OCI-M2 (cell line): Measurements from ENCODE around the gene TMTC2.
"Not testable (repeated sequence)": the region's sequence is repeated elsewhere in the genome, so short reads cannot be mapped to it uniquely, and the experiment has no call there.

ENCODE experiments used
- DNase-seq: peaks from one replicate; lab custom pipeline; 2025; ENCODE audit not compliant: unreplicated experiment; lab: John Stamatoyannopoulos, UW

TMTC2 gene

DNA sequence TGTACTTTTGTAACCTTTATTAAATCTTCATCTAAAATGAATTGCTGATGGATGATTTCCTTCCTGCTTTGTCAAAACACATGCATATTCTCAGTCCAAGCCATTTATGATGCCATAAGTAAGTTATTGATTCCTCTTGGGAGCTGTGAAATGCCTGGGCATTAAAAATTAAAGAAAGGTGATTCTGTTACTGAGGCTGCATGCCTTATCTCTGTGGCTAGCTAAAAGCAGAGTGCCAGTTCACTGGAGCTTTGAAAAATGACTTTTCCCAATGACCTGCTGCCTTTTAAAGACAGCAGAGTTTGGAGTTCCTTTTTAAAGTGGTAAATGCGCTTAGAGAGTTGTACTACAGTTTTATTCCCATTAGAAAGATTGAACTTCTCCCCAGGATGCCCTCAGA lies 152.1 kb downstream of the TMTC2 start:
- DNase-seq: no peak

DNA sequence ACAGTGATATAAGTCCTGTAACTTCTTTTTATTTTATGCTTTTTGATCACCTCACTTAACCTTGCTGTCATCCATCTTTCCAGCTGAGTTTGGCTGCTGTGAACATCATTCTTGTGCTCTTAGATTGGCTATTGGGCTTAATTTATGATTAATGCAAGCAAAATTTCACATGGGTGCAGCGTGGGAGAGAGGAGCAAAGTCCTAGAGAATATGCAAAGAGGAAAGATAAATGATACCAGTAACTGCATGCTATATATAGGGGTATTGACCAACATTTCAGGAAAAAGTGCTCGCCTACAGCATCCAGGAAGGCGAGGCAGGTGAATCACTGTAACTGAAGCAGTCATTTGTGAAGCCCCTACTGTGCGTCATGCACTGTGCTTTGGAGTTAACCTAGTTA lies 153.1 kb downstream of the TMTC2 start:
- no peak for DNase-seq

DNA sequence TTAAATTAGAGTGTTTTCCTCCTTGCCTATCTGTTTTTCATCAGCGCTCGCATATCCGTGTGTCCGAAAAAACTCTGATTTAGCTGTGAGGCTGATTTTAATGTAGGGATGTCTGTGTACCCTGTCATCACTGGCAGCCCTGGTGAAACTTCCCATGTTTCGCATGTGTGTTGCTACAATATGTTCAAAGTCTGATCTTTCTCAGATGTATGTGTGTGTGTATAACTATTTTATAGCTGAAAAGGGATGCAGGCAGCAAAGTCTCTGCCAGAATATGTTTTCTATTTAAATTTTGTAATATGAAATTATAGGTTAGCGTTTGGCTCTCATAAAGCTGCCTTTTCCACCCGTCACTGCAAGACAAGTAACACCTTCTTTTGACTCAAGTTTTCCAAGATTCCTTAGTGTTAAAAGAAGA lies 154.8 kb downstream of the TMTC2 start:
- DNase-seq: no peak

DNA sequence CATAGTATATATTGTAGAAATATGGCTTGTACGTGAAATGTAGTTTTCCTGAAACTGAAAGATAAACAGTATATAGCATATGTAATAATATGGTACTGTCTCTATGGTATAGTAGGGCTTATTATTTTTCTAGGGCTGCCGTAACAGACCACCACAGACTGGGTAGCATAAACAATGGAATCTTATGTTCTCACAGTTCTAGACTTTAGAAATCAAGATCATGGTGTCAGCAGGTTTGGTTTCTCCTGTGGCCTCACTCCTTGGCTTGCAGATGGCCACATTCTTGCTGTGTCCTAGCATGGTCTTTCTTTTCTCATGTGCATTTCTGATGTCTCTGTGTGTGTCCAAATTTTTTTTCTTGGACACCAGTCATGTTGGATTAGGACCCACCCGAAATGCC lies 155.8 kb downstream of the TMTC2 start:
- no peak for DNase-seq

DNA sequence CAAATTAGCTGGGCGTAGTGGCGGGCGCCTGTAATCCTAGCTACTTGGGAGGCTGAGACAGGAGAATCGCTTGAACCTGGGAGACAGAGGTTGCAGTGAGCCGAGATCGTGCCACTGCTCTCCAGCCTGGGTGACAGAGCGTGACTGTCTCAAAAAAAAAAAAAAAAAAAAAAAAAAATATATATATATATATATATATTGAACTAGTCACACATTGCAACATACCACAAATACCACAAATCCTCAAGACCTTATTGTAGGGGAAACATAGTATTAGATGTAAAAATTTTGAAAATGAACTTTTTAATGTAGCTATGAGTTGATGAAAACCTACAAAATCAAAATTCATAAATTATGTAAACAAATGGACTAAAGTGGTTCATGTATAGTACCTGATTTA lies 158.4 kb downstream of the TMTC2 start:
- not testable (repeated sequence) for DNase-seq

DNA sequence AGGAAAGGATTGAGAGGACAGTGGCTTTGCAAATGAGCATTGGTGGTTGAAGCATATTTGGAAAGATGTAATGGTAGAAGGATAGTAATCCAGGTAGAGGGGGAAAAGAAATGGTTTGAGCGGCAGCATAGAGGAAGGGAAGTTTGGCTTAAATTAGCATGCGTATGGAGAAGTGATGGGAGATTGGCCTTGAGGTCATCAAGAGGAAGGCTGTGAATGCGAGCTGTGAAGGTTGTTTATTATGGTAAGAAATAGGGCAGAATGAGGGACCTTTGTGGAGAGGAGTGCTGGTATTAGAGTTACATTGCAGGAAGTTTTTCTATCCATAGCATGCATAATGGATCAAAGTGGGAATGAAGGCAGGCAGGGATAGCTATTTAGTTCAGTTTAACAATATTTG lies 162.1 kb downstream of the TMTC2 start:
- DNase-seq: no peak

DNA sequence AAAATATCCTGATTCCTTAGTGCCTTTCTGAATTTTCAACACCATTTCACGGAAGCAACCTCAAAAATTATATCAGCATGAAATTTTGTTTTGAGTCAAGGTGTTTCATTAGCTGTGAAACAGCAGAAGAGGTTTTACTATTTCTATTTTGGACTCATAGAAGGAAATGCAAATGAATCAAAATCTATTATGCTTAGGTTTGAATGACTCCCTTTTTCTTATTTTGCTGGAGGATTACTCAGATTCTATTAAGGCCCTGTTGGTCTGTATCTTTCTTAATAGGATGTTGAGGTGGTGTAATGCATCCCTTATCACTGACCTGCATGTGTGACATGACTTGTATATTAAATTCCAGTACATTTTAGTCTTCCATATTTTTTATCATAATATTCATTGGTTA lies 165.8 kb downstream of the TMTC2 start:
- DNase-seq: no peak

DNA sequence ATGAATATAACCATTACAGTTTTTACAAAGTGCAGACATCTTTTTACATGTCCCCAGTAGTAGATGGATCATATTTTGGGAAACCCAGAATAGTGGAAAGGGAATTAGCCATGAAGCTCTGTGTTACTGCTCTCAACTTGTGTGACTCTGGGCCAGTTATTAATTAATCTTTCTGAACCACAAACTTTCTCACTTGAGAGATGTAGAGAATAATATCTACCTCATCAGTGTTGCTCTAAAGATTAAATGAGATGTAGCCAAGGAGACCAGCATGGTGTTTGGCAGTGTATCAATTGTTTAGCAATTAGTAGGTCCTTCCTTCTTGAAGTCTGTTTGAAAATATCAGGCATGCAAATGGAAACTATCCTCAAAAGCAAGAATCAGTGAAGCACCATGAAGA lies 169.2 kb downstream of the TMTC2 start:
- no peak for DNase-seq

DNA sequence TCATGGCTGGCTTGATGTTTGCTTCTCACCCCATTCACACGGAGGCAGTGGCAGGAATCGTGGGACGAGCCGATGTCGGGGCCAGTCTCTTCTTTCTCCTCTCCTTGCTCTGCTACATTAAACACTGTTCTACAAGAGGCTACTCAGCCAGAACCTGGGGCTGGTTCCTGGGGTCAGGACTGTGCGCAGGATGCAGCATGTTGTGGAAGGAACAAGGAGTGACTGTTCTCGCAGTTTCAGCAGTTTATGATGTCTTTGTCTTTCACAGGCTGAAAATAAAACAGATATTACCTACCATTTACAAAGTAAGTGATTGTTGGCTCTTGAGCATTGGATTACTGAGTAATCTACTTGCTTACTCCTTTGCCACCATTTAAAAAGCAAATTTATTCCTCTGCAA lies 170.6 kb downstream of the TMTC2 start:
- DNase-seq: no peak

DNA sequence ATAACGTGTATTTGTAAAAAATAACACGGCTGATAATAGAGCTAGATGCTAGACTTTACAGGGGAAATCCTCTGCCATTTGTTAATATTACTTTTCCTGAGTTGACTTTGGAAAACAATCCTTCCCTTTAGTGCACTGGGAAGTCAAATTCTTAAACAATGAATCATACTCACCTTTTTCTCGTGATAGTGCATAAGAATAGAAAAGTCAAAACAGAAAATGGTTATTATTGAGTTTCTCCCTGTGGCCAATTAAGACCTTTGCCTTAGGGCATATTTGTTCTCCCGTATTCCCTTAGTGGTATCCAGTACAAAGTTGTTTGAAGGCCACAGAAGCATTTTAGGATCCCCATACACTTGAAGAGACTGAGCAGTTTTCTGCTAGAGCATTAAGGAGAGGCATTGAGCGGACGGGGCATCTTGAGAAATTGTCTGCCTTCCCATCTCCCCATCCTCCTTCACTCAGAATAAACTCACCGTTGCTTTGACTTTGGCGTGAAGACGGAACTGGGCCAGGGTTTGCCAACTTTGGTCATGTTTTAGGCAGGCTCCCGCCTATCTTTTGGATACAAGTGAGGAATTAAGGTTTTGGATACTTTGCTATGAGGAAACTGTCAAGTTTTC lies 171.3 kb downstream of the TMTC2 start:
- no peak for DNase-seq

DNA sequence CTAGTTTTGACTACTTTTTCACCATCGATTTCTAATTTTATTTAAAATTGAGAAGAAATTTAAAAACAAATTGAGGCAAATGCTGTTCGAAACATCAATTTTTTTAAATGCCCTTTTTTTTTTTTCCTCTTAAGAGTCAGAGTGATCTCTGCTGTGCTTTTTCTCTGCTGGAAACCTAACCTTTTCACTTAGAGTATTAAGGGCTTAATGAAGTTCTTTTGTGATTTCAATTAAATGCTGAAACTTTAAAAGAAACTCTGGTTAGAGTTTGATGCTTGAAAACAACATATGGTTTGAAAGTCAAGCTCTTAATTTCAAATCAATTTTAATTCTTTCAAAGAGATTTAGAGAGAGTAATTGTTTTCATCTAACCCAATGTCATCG lies 171.8 kb downstream of the TMTC2 start:
- no peak for DNase-seq

DNA sequence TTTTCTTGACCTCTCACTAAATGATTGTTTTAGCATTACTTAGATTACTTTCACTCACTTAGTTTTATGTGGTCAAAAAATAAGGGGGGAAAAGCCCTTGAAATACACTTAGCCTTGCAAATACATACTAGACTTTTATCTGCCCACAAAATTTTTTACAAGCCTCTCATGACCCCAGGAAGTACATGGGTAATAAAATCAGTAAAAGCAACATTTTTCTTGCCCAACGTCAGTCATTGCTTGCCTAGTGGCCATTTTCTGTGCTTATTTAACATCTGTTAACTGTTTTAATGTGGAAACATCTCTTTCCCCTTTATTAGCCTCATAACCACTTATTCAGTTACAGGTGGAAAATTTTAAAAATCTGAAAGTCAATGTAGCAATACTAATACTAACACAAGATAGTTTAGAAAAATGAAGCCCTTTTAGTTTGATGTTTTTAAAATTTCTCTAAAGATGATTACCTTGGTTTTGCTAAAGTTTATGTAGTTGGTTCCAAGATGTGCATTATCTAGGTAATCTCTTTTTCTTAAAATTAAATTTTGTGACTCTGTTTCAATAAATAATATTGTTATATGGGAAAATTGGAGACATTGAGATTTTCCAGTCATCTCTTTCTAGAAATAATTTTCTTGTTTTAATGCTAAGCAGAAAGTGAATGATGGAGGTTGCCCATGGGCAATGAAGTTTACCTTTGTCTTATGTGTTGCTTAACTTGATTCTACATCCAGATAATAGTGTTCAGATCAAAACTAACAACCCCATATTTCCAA lies 175.5 kb downstream of the TMTC2 start:
- DNase-seq: no peak

DNA sequence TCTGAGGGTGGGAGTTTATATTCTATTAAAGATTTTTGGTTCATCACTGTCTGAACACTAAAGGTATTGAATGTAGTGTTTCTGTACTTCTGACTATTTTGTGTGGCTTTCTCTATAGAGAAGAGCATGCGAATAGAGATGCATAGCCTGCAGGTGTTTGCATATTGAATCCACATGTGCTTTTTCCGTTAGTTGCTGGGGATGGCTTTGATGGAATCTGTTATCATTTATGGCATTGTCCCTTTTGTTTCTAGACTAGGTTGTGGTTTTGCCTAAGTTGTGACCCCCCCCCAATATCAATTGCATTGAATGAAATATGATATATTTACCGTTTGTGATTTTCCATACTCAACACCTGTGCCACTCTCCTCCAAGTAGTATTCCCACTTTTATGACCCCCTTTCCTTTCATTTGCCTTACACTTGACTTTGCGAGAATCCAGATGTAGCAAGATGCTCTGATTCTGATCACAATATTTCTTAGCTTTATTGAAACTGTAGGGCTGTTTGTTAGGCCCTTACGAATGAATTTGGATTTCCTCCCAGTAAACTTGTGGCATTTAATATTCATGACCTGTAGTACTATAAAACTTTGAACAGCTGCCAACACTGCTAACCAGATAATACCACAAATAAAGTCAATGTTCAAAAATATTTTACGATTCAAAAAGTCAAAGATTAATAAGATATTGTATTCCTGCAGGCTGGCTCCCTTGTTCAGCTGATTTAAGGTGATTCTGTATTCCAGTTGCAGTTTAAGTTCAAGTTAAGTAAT lies 176.4 kb downstream of the TMTC2 start:
- DNase-seq: no peak

DNA sequence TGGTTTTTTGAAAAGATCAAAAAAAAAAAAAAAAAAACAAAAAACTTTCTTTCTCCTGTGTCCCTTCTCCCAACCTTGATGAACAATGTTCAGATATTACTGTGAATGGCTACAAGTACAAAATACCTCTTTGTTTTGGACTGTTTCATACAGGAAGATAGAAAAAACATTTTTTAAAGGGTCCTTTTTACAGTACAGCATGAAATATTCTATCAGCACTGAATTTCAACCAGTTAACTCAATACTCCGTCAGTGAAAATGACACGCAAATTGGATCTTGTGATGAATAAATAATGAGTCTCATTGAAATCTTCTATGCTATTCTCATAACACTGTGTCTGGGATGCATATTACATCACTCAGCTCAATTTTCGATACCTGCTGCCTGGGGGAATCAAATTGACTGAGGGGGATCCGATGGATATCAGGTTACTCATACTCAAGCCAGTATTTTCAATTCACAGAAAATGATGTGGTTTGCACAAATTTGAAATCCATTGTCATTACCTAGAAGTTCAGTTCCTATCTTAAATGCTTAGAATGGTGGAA lies 179.6 kb downstream of the TMTC2 start:
- no peak for DNase-seq

DNA sequence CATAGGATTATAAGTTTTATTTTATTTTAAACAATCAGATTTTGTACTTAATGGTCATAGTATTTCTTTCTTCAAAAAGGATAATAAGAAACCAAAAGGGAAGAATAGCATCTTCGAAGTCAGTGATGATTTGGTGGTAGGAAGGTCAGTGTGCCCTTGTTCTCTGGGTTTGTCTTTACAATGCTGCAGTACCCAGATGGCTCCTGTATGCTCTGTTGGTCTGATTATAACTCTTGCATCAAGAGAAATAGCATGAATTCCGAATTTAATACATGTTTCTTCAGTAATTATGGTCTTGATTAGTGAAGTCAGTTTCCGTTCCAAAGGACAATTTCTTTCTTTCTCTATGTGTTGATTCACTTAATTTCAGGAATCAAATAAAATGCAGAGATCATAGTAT lies 180.2 kb downstream of the TMTC2 start:
- no peak for DNase-seq

DNA sequence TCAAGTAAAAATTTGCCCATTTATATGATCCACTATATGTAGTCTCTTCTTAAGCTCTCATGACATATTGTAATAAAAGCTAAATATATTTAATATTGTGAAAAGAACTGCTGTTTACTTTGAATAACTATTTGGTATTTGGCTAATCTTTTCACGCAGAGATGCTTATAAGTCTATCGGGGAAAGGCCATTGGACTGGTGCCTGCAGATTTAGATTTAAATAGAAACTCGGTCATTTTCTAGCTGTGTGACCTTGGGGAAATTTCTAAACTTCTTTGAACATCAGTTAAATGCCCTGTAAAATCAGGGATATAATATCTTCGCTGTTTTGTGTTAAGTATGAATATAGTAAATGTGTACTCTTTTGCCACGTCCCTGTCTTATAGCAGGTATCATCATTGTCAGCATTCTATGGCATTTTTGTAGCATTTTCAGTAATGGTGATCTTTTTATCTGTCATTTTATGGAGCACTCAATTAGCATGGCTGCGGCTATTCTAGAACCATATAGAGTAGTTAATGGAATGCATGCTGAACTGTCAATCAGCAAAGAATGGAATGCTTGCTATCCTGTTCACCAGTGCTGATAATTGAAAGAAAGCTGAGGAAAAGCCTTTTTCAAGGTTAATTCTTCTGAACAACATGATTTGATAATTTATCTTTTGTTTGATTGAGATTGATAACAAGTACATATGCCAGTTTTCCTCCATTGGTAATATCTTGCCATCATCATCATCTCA lies 181.2 kb downstream of the TMTC2 start:
- DNase-seq: no peak

DNA sequence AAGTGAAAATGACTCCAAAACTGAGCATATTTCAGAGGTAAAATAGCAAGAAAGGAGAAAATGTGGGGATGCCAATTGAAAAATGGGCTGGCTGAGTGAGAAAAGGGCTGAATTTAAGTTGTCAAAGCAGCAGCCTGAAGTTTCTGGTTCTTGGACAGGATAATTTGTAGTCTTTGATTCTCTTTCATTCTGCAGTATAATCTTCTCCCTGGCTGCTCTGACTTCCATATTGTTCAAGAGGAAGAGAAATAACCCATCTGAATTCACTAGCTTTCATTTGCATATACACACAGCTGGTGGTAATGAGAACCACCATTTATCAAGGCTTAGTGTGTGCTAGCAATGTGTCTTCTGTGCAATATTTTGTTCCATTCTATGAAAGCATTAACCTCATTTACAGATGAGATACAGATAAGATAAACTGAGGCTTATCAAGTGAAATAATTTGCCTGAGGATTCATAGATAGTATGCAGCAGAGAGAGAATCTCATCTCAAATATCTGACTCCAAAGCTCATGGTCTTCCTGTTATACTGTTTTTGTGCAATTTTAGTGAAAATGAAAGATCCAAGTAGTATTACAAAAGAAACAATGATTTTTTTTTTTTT lies 184.2 kb downstream of the TMTC2 start:
- DNase-seq: no peak

DNA sequence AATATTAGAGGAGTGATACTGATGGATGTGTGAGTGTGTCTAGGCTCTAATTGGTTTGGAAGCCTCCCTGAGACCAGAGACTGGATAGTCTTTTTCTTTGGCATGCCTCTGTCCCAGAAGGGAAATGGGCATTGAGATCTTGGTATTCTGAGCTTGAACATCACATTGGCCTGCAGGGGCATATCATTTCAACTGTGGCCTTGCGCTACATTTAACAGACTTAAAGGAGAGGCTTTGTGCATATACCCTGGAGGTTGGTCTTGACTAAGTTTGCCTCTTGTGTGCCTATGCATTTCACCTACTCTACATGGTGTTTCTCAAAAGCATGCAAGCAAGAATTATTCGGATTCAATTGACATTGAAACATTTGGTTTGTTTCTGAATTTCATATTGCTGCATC lies 185.4 kb downstream of the TMTC2 start:
- DNase-seq: no peak

DNA sequence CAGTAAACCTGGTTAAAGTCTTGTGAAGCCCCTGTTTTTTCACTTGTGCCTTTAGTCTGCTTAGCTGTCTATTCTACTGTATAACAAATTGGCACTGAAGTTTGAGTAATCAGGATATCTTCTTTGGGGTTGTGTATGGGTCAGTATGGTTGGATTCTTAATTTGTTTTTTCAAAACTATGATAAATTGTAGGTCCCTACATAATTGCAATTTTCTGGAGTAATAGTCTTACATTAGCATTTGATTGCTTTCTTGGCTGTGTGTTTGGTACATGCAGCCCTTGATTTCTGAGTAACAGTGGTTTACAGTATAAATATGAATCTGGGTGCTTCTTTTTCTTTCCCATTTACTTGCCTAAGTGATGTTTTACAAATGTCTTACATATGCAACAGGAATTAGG lies 186.6 kb downstream of the TMTC2 start:
- DNase-seq: no peak

DNA sequence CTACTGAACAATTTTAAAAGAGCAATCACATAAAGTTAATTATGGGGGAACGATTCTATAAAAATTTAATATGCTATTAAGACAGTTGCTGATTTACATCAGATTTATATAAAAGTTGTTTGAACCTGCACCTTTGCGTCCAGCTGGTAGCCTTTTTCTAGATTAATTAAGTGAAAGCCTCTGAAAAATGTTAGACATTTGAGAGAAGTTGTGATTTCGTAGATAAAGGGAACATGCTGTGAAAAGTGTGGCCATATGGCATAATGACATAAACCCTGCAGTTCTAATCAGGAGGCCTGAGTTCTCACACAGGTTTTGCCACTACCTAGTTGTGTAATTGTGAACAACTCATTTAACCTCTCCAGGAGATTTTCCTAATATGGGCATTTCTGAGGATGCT lies 187.2 kb downstream of the TMTC2 start:
- no peak for DNase-seq

DNA sequence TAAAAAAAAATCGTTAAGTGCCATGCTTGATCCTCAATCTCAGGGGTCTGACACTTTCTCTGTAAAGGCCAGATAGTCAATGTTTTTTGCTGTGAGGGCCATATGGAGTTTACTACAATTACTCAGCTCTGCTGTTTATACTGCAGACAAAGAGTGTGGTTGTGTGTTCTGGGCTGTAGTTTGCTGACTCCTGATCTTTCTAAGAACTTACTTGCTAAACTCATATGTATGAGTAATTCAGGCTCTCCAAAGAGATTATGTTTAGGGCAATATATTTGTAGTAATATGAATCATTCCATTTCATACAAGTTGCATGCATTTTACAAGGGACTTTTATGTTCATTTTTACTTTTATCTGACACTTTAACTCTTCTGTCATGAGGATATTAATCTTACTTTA lies 188.2 kb downstream of the TMTC2 start:
- no peak for DNase-seq
